SK-N-SH treated with all-trans-retinoic acid at 6 μM for 48 hours (cell line): ENCODE results near the gene ELF1.

Experiments
- ATAC-seq: fragments of 200-7000 bp; cut with Tn5 transposase; 3 replicates; pipeline ENCODE4 v1.9.1; 2020; ENCODE audit warnings: mild to moderate bottlenecking, moderate library complexity
- BACH2 ChIP-seq: fragments of 250-450 bp; sonication (Bioruptor Pico); IDR thresholded peaks from 2 replicates; pipeline ENCODE4 v1.9.0; 2021; ENCODE audit warnings: mild to moderate bottlenecking, borderline replicate concordance
- CSDC2 ChIP-seq: fragments of 250-450 bp; sonication (Bioruptor Pico); IDR thresholded peaks from 2 replicates; pipeline ENCODE4 v1.5.0; 2020; ENCODE audit warnings: mild to moderate bottlenecking, moderate library complexity
- ESRRG ChIP-seq: fragments of 250-450 bp; sonication (Bioruptor Pico); IDR thresholded peaks from 2 replicates; pipeline ENCODE4 v1.6.1; 2021; ENCODE audit warnings: mild to moderate bottlenecking
- GLIS3 ChIP-seq: fragments of 250-450 bp; sonication (Bioruptor Pico); IDR thresholded peaks from 2 replicates; pipeline ENCODE4 v1.5.0; 2020; ENCODE audit warnings: mild to moderate bottlenecking, moderate library complexity
- OSR1 ChIP-seq: fragments of 250-450 bp; sonication (Bioruptor Pico); IDR thresholded peaks from 2 replicates; pipeline ENCODE4 v1.8.0; 2022; ENCODE audit warnings: moderate library complexity, mild to moderate bottlenecking, inconsistent platforms
- PPARA ChIP-seq: fragments of 250-450 bp; sonication (Bioruptor Pico); IDR thresholded peaks from 2 replicates; pipeline ENCODE4 v1.5.0; 2020; ENCODE audit warnings: mild to moderate bottlenecking, borderline replicate concordance
- SNAI2 ChIP-seq: fragments of 250-450 bp; sonication (Bioruptor Pico); IDR thresholded peaks from 2 replicates; pipeline ENCODE4 v1.5.0; 2020; ENCODE audit warnings: mild to moderate bottlenecking, moderate library complexity
- TCF4 ChIP-seq: fragments of 250-450 bp; sonication (Bioruptor Pico); IDR thresholded peaks from 2 replicates; pipeline ENCODE4 v1.8.0; 2021; ENCODE audit warnings: mild to moderate bottlenecking, moderate library complexity, borderline replicate concordance
- ZC3H10 ChIP-seq: fragments of 250-450 bp; sonication (Bioruptor Pico); IDR thresholded peaks from 2 replicates; pipeline ENCODE4 v1.5.1; 2021; ENCODE audit warnings: mild to moderate bottlenecking, moderate library complexity
- ZFP30 ChIP-seq: fragments of 450-650 bp; formaldehyde crosslinking; IDR thresholded peaks from 2 replicates; pipeline ENCODE4 v1.5.0; 2022; ENCODE audit warnings: mild to moderate bottlenecking, moderate library complexity
- ZNF70 ChIP-seq: fragments of 450-650 bp; formaldehyde crosslinking; IDR thresholded peaks from 2 replicates; pipeline ENCODE4 v1.5.0; 2020; ENCODE audit warnings: mild to moderate bottlenecking, moderate library complexity
- ZNF8 ChIP-seq: fragments of 450-650 bp; formaldehyde crosslinking; IDR thresholded peaks from 2 replicates; pipeline ENCODE4 v1.5.0; 2020; ENCODE audit warnings: mild to moderate bottlenecking, moderate library complexity
- TF ChIP-seq, protein P1 (sequence below): fragments of 250-450 bp; sonication (Bioruptor Pico); IDR thresholded peaks from 2 replicates; pipeline ENCODE4 v1.8.0; 2020; ENCODE audit warnings: mild to moderate bottlenecking, moderate library complexity, borderline replicate concordance
- TF ChIP-seq, protein P2 (sequence below): fragments of 250-450 bp; sonication (Bioruptor Pico); IDR thresholded peaks from 2 replicates; pipeline ENCODE4 v1.8.0; 2021; ENCODE audit warnings: low read depth, mild to moderate bottlenecking, moderate library complexity, borderline replicate concordance
- TF ChIP-seq, protein P3 (sequence below): fragments of 250-450 bp; sonication (Bioruptor Pico); IDR thresholded peaks from 2 replicates; pipeline ENCODE4 v1.5.1; 2021; ENCODE audit warnings: mild to moderate bottlenecking, moderate library complexity
- TF ChIP-seq, protein P4 (sequence below): fragments of 250-450 bp; sonication (Bioruptor Pico); IDR thresholded peaks from 2 replicates; pipeline ENCODE4 v1.5.0; 2020; ENCODE audit warnings: mild to moderate bottlenecking, moderate library complexity

ELF1 gene

DNA sequence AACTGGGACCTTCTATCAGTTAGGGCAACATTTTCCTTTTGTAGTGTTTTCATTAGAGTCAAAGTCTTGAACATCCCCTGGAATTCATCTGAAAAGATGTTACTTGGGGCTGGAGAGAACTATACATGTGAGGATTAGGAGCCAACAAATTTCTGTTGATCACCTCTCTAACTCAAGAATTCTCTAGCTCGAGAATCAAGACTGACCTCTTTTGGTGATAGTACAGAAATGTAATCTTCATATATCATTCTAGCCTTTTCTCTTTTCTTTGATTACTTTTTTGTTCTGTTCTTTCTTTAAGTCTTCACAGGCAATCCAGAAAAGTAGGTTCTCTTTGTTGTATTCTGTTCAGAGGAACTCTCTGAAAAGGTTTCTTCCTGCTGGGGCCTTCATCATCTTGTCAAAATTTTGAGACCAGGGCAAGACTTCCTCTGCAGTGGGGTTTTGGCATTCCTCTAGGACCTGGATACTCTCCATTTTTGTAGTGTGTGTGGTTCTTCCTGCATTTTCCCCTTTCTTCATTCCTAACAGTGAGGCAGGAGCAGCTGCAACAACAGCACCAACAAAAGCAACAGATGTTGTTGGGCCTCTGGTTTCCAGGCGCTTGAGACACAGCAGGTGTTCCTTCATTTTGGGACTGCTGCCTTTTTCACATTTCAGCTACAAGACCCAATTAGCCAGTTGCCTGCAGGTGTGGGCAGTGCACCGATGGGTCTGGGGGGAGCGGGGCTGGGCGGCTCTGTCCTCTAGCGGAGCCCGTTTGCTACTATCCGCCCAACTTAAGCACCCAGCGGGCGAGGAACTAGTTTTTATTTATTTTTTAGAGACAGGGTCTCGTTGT lies 26.2 kb downstream of the ELF1 start (continued):
- TF ChIP-seq CSDC2 (CRISPR knock-in tag), result no peak
- TF ChIP-seq BACH2 (CRISPR knock-in tag), result no peak
- TF ChIP-seq, protein P1, sequence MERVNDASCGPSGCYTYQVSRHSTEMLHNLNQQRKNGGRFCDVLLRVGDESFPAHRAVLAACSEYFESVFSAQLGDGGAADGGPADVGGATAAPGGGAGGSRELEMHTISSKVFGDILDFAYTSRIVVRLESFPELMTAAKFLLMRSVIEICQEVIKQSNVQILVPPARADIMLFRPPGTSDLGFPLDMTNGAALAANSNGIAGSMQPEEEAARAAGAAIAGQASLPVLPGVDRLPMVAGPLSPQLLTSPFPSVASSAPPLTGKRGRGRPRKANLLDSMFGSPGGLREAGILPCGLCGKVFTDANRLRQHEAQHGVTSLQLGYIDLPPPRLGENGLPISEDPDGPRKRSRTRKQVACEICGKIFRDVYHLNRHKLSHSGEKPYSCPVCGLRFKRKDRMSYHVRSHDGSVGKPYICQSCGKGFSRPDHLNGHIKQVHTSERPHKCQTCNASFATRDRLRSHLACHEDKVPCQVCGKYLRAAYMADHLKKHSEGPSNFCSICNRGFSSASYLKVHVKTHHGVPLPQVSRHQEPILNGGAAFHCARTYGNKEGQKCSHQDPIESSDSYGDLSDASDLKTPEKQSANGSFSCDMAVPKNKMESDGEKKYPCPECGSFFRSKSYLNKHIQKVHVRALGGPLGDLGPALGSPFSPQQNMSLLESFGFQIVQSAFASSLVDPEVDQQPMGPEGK (CRISPR knock-in tag), result no peak
- TF ChIP-seq GLIS3 (CRISPR knock-in tag), result no peak
- TF ChIP-seq ESRRG (CRISPR knock-in tag), result no peak
- no peak for TF ChIP-seq ZNF8
- TF ChIP-seq ZNF70 (CRISPR knock-in tag), result no peak
- no peak for TF ChIP-seq OSR1 (CRISPR knock-in tag)

DNA sequence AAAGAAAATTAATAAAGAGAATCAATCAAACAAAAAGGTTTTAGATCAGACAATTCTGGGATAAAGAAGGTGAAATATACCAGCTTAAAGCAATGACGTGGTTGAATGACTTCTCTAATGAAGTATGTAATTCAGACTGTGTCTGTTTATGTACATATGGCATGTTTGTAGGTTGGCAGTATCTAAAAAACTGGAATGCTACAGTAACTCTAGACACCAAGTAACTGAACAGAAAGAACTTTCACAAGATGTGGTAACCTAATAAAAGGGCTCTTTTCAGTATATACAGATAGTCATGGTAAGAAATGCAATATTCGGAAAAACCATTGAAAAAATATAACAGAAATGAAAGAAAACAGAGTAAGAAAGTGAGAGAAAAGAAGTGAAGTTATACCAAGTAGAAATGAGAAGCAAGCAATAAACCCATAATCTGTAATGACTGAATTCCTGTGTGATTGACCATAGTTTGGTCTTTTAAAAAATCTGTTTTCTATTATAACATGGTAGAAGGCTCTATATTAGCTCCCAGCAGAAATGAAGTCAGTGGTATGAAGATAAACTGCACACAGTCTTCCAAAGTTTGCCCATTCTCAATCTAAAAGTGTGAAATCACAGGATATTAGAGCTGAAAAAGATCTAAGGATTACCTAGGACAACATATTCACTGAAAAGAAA lies 31.4 kb downstream of the ELF1 start:
- no peak for TF ChIP-seq ZFP30 (CRISPR knock-in tag)
- ATAC-seq, result no peak

DNA sequence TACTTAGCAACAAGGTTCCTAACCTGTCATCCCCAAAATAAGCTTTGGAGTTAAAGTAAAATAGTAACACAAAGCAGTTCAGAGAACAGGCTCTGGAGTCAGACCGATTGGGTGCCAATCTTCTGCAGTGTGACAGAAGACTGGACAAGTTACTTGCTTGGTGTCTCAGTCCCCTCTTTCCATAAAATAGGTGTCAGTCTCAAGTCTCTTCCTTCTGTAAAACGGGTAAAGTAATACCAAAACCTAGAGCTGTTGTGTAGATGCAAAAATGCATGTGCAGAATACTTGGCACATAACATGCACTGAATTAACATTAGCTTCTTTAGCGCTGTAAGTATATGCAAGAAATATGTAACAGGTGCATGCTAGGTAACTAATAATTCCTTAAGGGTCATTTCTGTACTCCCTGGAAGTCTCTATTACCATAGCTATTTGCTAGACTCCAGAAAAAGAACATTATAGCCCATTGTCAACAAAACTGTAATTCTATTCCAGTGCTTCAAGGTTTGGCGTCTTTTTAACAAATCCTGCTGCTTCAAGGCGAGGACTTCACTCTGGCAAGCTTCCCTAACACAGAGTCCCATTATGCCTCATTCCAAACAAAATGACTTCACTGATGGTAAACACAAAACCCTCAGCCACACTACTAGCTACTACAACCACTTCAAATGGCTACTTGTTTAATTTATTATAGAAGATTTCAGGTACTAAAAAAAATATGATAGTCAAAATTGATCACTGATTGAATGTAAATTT lies 32.8 kb downstream of the ELF1 start:
- ATAC-seq, result no peak
- TF ChIP-seq, protein P2, sequence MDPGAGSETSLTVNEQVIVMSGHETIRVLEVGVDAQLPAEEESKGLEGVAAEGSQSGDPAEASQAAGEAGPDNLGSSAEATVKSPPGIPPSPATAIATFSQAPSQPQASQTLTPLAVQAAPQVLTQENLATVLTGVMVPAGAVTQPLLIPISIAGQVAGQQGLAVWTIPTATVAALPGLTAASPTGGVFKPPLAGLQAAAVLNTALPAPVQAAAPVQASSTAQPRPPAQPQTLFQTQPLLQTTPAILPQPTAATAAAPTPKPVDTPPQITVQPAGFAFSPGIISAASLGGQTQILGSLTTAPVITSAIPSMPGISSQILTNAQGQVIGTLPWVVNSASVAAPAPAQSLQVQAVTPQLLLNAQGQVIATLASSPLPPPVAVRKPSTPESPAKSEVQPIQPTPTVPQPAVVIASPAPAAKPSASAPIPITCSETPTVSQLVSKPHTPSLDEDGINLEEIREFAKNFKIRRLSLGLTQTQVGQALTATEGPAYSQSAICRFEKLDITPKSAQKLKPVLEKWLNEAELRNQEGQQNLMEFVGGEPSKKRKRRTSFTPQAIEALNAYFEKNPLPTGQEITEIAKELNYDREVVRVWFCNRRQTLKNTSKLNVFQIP (CRISPR knock-in tag), result no peak
- TF ChIP-seq PPARA, result no peak
- no peak for TF ChIP-seq TCF4
- TF ChIP-seq ZNF8, result no peak
- TF ChIP-seq ZC3H10 (CRISPR knock-in tag), result no peak
- TF ChIP-seq, protein P1 (CRISPR knock-in tag), result no peak
- TF ChIP-seq ESRRG (CRISPR knock-in tag), result no peak
- TF ChIP-seq, protein P3, sequence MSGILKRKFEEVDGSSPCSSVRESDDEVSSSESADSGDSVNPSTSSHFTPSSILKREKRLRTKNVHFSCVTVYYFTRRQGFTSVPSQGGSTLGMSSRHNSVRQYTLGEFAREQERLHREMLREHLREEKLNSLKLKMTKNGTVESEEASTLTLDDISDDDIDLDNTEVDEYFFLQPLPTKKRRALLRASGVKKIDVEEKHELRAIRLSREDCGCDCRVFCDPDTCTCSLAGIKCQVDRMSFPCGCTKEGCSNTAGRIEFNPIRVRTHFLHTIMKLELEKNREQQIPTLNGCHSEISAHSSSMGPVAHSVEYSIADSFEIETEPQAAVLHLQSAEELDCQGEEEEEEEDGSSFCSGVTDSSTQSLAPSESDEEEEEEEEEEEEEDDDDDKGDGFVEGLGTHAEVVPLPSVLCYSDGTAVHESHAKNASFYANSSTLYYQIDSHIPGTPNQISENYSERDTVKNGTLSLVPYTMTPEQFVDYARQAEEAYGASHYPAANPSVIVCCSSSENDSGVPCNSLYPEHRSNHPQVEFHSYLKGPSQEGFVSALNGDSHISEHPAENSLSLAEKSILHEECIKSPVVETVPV (CRISPR knock-in tag), result no peak
- no peak for TF ChIP-seq OSR1 (CRISPR knock-in tag)
- TF ChIP-seq, all 23 proteins: peak for 0

DNA sequence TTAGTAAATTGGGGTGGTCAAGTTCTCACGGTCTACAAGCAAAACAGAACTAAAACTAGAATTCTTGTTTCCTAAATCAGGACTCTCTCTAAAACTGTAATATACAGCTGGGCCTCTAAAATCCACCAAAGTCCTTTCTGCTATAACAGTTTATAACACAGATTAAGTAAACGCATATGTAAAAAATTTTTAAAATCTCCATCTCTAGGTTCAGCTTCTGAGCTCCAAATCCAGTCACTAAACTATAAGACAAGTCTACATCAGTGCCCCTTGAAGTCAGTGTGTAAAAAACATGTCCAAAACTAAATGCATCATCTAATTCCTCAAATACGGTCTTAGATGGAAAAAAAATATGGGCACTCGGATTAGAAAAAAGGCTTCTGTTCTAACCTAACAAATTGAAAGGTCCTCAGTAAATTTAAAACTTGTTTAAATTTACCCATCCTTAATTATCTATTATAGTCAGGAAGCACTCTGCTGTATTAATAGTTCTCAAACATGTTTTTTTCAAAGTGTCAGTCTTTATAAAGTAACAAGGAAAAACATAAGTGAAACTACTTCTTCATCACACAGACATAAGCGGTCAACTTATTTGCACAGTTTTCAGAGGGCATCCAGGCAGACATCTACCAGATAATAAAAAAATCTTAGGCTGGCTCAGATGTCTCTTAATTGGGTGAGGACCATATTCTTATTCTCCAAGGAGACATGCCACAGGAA lies 33.6 kb downstream of the ELF1 start:
- no peak for ATAC-seq
- TF ChIP-seq, protein P4, sequence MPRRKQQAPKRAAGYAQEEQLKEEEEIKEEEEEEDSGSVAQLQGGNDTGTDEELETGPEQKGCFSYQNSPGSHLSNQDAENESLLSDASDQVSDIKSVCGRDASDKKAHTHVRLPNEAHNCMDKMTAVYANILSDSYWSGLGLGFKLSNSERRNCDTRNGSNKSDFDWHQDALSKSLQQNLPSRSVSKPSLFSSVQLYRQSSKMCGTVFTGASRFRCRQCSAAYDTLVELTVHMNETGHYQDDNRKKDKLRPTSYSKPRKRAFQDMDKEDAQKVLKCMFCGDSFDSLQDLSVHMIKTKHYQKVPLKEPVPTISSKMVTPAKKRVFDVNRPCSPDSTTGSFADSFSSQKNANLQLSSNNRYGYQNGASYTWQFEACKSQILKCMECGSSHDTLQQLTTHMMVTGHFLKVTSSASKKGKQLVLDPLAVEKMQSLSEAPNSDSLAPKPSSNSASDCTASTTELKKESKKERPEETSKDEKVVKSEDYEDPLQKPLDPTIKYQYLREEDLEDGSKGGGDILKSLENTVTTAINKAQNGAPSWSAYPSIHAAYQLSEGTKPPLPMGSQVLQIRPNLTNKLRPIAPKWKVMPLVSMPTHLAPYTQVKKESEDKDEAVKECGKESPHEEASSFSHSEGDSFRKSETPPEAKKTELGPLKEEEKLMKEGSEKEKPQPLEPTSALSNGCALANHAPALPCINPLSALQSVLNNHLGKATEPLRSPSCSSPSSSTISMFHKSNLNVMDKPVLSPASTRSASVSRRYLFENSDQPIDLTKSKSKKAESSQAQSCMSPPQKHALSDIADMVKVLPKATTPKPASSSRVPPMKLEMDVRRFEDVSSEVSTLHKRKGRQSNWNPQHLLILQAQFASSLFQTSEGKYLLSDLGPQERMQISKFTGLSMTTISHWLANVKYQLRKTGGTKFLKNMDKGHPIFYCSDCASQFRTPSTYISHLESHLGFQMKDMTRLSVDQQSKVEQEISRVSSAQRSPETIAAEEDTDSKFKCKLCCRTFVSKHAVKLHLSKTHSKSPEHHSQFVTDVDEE (CRISPR knock-in tag), result no peak
- TF ChIP-seq TCF4 (no peak), OSR1 (CRISPR knock-in tag) (no peak), GLIS3 (CRISPR knock-in tag) (no peak), ESRRG (CRISPR knock-in tag) (no peak), SNAI2 (CRISPR knock-in tag) (no peak)
- TF ChIP-seq, protein P1 (CRISPR knock-in tag), result no peak
- TF ChIP-seq, protein P3 (CRISPR knock-in tag), result no peak
